ENCODE data around the gene STKLD1.
"Not testable (repeated sequence)": the region's sequence is repeated elsewhere in the genome, so short reads cannot be mapped to it uniquely, and the experiment has no call there.

Gene STKLD1

DNA sequence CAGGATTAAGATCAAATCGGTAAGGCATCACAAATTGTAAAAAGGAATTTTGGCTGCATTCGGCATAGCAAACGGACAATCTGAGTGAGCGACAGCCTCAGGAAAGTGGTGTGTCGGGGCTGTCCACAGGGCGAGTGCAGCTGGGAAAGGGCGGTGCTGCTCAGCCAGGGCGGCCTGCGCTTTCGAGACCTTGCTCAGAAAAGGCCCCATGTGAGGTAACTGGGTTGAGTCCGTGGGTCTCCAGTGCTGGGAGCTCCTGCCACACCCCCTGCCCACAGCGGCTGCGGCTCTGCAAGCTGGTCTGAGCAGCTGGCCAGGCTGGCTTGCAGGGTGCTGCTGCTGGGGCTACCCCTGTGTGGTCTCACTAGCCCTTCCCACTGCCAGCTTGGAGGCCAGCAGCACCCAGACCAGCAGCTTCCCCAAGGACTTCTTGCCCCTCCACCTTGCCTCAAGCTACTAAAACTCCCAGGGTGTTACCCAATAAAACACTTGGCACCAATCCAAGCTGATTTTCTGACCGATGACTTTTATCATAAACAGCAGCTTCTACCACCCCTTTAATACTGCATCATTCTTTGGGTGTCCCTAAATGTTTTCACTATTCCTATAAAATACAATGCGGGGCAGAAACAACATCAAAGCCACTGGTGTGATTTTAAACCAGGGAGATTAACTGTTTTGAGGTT, 13.7 kb upstream of the STKLD1 start:
- no peak for DNase-seq (ENCODE audit: low read depth)

- no peak for DNase-seq (ENCODE audit: low read depth)
These were observed 9.7 kb upstream of the STKLD1 start for GRCh38 chr9:133366435-133366834.

DNA sequence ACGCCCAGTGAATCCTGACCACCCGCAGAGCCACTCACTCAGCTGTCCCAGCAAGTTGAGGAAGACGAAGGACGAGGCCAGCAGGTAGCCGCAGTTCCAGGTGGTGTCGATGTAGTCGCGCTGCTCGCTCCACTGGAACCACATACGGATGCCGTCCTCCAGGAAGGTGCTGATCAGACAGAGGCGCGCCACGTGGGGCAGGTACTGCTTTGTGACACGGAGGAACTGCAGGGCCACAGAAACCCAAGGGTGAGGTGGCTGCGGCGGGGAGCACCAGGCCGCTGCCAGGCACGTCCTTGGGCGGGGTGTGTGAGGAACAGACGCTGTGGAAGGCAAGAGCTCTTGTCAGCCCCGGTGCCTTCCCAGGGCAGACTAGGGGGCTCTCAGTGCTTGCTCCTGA, 8.9 kb upstream of the STKLD1 start:
- no peak for DNase-seq (ENCODE audit: low read depth)

GRCh38 chr9:133367778-133368177, 8.4 kb upstream of the STKLD1 start:
- DNase-seq (ENCODE audit: low read depth): no peak

GRCh38 chr9:133368249-133368881, 7.8 kb upstream of the STKLD1 start:
- no peak for DNase-seq (ENCODE audit: low read depth)

DNA sequence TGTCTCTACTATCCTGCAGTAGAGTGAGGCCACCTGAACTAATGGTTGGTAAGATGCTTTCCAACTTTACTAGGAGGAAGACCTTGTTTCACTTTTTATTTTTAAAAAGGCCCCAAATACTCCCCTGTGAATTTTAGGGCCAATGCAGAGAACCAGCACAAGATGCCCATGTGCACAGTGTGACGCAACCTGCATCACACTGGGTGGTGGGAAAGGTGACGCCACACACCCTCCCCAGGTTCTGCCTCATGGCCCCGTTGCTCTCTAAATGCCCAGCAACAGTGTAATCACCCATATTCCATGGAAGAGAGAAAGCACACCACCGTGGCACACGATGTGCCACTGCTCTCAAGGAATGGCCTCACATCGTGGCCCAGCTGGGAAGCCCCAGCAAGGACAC, 6.7 kb upstream of the STKLD1 start:
- no peak for DNase-seq (ENCODE audit: low read depth)

- DNase-seq (ENCODE audit: low read depth): no peak
These were observed 6.2 kb upstream of the STKLD1 start for GRCh38 chr9:133369933-133370332.

DNA sequence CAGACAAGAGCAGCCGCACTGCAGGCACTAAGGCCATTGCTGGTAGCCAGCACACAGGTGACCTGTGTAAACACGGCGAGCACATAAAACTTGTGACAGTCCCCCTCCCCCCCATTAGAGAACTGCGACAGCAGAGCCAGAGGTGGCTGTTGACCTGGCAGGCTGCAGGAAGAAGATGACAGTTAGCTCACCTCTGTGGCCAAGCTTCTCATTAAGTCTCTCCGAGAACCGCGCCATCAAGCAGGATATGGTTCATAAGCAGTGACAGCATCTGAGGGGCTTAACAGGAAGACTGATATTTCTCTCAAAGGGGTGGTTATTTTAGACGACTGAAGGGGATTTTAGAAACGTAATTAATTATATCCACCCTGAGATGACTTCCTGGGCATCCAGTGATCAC, 5.5 kb upstream of the STKLD1 start:
- no peak for DNase-seq (ENCODE audit: low read depth)

GRCh38 chr9:133371261-133371711, 4.9 kb upstream of the STKLD1 start:
- no peak for DNase-seq (ENCODE audit: low read depth)

DNA sequence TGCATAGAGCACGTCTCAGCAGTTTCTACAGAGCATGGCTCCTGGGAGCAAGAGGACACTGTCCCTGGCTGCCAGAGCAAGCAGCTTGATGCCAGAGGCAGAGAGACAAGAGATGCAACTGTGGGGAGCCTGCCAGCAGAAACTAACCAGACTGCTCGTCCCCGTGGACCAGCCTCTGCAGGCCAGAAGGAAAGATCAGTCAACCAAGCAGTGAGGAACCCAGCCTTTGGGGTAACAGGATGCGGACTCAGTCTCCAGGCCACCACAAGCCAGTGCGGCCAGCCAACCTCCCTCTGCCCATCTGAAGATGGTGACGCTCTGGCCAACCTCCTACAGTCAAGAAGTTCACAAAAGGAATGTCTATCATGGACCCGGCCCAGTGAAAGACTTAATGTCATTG, 4.0 kb upstream of the STKLD1 start:
- no peak for DNase-seq (ENCODE audit: low read depth)

DNA sequence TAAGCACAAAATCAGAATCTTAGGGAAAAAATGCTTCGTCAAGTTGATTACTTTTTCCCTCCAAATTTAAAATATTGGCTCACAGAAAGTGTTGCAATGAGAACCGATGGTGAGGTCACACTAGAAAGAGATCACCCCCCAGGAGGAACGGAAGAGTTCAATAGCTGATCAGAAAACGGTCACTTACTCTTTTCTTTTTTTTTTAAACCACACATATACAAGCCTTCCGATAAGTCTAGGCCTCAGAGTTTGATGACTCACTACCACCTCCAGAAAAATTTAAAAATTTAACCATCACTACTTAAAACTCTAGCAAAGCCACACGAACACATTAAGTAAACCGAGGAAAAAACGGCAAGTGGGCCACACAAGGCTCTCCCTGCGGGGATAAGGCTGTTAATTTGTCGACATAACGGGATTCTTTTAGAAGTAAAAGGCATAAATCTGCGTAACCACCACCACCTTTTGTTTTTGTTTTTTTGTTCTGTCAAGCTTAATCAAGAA, 1.5 kb upstream of the STKLD1 start:
- DNase-seq (ENCODE audit: low read depth): no peak

GRCh38 chr9:133375116-133375723, 946 bp upstream of the STKLD1 start:
- DNase-seq (ENCODE audit: low read depth): no peak

- DNase-seq (ENCODE audit: low read depth): not testable (repeated sequence)
These were observed 1.1 kb downstream of the STKLD1 start for GRCh38 chr9:133377280-133377679.

DNA sequence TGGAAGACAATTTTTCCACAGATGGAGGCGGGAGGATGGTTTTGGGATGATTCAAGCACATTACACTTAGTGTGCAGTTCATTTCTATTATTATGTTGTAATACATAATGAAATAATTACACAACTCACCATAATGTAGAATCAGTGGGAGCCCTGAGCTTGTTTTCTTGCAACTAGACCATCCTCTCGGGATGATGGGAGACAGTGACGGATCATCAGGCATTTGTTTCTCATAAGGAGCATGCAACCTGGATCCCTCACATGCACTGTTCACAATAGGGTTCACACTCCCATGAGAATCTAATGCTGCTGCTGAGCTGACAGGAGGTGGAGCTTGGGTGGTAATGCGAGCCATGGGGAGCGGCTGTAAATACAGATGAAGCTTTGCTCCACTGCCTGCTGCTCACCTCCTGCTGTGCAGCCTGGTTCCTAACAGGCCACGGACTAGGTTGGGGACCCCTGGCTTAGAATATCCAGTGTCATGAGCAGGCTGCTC, 1.6 kb downstream of the STKLD1 start:
- DNase-seq (ENCODE audit: low read depth): peak; percentile 64

DNA sequence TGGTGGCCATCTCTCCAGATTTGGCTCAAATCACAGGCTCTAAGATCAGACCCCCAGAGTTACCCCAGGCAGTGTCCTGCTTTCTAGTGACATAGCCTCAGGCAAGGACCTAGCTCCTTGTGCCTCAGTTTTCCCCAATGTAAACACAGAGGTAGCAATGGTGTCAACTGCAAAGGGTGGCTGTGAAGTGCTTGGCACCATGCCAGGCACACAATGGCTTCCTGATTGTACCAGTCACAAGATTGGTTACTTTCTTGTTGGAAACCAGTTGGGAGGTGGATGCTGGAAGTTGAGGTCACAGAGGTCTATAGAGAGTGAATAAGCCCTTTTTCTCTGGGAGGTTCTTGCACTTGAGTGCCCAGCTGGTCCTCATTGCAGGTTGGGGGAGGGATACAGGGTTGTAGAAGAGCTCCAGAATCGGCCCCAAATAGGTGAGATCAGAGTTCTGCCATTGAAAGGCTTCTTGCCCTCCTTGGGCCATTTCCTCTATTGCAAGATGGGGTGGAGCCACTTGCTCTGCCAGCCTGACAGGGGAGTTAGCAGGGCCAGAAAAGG, 2.3 kb downstream of the STKLD1 start:
- no peak for DNase-seq (ENCODE audit: low read depth)

- no peak for DNase-seq (ENCODE audit: low read depth)
These were observed 3.3 kb downstream of the STKLD1 start for GRCh38 chr9:133379153-133380086.

DNA sequence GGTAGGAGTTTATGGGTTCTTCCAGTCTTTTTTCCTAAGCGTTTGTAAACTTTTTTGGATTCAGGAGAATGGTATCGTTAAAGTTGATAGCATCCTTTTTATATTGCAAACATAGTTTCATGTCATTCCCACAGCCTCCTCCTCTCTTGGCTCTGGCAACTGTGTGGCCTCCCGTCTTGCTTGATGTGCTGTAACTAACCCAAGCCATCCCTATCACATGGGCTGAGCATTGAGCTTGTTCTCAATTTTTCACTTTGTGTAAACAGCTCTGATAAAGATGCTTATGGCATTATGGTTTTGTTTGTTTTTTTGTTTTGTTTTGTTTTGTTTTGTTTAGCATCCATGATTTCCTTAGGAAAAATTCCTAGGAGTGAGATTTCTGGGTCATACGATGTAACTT, 4.6 kb downstream of the STKLD1 start:
- DNase-seq (ENCODE audit: low read depth): no peak

- no peak for DNase-seq (ENCODE audit: low read depth)
These were observed 6.5 kb downstream of the STKLD1 start for GRCh38 chr9:133382507-133383141.

DNA sequence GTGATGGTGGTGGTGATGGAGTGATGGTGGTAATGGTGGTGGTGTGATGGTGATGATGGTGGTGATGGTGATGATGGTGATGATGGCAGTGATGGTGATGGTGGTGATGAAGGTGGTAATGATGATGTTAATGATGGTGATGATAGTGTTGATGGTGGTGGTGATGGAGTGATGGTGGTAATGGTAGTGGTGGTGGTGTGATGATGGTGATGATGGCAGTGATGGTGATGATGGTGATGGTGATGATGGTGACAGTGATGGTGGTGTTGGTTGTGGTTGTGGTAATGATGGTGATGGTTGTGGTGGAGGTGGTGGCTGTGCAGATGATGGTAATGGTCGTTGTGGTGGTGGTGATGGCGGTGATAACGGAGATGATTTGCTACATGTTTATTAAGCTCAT, 7.3 kb downstream of the STKLD1 start:
- DNase-seq (ENCODE audit: low read depth): no peak

- no peak for DNase-seq (ENCODE audit: low read depth)
These were observed 8.7 kb downstream of the STKLD1 start for GRCh38 chr9:133384736-133385321.

DNA sequence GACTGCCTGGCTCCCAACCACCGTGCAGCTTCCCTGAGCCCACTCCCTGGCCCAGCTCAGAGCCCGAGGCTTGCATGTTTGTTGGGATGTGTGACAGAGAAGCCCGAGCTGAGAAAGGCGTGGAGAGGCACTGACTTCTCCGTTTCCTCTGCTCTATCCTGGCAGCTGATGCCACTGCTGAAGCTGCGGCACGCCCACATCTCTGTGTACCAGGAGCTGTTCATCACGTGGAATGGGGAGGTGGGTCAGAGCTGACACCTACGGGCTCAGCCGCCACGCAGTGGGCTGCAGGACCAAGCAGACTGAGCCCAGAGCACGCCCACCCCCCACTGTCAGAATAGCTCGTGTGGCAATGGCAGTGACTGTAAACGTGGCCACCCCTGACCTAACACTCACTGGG, 9.3 kb downstream of the STKLD1 start:
- DNase-seq (ENCODE audit: low read depth): no peak
